ENCODE results near the gene PLN. TPM values are rescaled to one million over a fixed set of nuclear protein-coding genes. Genes with fewer than 3 reads are reported as not detected.

The PLN gene
- total RNA-seq, 1 donor from 2014 or later: not detected

- Mint-ChIP-seq H3K4me1 (ENCODE audit: low read depth) (no peaks in the 10 kb centered on the region), H3K9me3 (no peaks in the 10 kb centered on the region), H3K27me3 (ENCODE audit: low read depth) (no peaks in the 10 kb centered on the region), H3K4me3 (ENCODE audit: low read depth) (no peak overlapping the region), H3K36me3 (ENCODE audit: low read depth) (peaks cover 34% of the 10 kb centered on the region), H3K27ac (no peak overlapping the region)
- no peak for DNase-seq (ENCODE audit: low spot score)
- intact Hi-C loops (cut with micrococcal nuclease): no loop called here
These were observed 41.7 kb downstream of the PLN start for GRCh38 chr6:118589649-118590365.

DNA sequence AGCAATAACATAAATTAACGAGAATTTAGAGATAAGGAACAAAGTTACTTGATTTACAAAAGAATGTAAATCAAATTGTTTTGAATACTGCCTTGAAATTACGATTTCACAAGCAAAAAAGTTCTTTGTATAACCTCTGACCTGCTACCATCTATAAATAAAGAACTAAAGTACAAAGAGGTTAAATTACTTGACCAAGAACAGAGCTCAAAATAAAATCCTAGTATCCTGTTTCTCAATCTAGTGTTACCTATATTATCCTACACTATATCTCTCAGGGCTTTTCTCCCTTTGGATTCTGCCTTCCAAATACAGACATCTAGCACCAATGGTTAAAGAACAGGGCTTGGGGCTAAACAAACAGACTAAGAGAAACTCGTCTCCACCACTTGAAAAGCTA is 43.8 kb downstream of the PLN start:
- DNase-seq (ENCODE audit: low spot score): no peak
- Mint-ChIP-seq H3K4me3 (ENCODE audit: low read depth) (no peak overlapping the region), H3K27me3 (ENCODE audit: low read depth) (no peaks in the 10 kb centered on the region), H3K27ac (no peak overlapping the region), H3K9me3 (no peaks in the 10 kb centered on the region), H3K4me1 (ENCODE audit: low read depth) (peaks cover 2% of the 10 kb centered on the region), H3K36me3 (ENCODE audit: low read depth) (peaks cover 27% of the 10 kb centered on the region)
- intact Hi-C loops (cut with micrococcal nuclease): no loop called here

DNA sequence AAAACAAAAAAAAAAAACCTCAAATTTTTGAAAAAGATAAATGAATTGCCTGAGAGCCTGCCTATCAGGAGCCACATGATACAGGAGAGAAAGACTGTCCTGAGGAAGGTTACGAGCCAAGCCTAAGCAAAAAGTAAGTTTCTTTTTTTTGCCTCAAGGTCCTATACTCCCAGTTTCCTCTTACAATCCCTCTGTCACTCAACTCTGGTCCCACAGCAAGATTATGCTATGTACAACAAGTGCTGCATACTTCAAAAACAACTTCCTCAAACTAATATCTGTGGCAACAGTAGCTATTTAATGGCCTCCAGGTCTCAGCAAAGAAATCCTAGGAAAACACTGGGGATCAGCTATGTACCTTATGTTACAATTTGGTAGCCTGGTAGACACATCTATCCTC is 46.8 kb downstream of the PLN start:
- H3K27me3 Mint-ChIP-seq (ENCODE audit: low read depth): no peaks in the 10 kb centered on the region
- intact Hi-C loops (cut with micrococcal nuclease): no loop called here
- H3K4me3 Mint-ChIP-seq (ENCODE audit: low read depth): no peak overlapping the region
- H3K36me3 Mint-ChIP-seq (ENCODE audit: low read depth): peaks cover 46% of the 10 kb centered on the region
- no peak overlapping the region for H3K27ac Mint-ChIP-seq
- no peak for DNase-seq (ENCODE audit: low spot score)
- peaks cover 12% of the 10 kb centered on the region for H3K4me1 Mint-ChIP-seq (ENCODE audit: low read depth)
- no peaks in the 10 kb centered on the region for H3K9me3 Mint-ChIP-seq

GRCh38 chr6:118596774-118597320 is 48.8 kb downstream of the PLN start:
- Mint-ChIP-seq H3K27ac (no peak overlapping the region), H3K4me1 (ENCODE audit: low read depth) (peaks cover 12% of the 10 kb centered on the region), H3K27me3 (ENCODE audit: low read depth) (no peaks in the 10 kb centered on the region), H3K9me3 (no peaks in the 10 kb centered on the region), H3K36me3 (ENCODE audit: low read depth) (peaks cover 43% of the 10 kb centered on the region), H3K4me3 (ENCODE audit: low read depth) (no peak overlapping the region)
- no peak for DNase-seq (ENCODE audit: low spot score)
- intact Hi-C loops (cut with micrococcal nuclease): no loop called here

DNA sequence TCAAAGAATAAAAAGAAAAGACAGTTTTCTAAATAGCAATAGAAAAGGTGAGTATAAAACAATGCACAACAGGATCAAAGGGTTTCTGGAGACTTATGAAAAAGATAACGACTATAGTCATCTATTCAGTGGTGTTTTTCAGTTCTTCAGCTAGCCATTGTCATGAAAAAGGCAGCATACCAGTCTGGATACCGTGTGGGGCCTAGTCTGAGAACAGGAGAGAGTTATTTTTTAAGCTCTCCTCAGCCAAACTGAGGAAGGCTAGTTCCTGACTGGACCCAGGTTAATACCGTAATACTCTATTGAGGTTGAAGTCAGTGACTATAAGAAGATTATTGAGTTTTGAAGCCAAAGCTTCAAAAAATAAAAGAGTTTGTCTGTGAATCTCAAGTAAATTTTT is 49.5 kb downstream of the PLN start:
- intact Hi-C loops (cut with micrococcal nuclease): no loop called here
- H3K27ac Mint-ChIP-seq: no peak overlapping the region
- H3K4me3 Mint-ChIP-seq (ENCODE audit: low read depth): no peak overlapping the region
- DNase-seq (ENCODE audit: low spot score): no peak
- H3K27me3 Mint-ChIP-seq (ENCODE audit: low read depth): no peaks in the 10 kb centered on the region
- H3K4me1 Mint-ChIP-seq (ENCODE audit: low read depth): peaks cover 12% of the 10 kb centered on the region
- peaks cover 48% of the 10 kb centered on the region for H3K36me3 Mint-ChIP-seq (ENCODE audit: low read depth)
- no peaks in the 10 kb centered on the region for H3K9me3 Mint-ChIP-seq

DNA sequence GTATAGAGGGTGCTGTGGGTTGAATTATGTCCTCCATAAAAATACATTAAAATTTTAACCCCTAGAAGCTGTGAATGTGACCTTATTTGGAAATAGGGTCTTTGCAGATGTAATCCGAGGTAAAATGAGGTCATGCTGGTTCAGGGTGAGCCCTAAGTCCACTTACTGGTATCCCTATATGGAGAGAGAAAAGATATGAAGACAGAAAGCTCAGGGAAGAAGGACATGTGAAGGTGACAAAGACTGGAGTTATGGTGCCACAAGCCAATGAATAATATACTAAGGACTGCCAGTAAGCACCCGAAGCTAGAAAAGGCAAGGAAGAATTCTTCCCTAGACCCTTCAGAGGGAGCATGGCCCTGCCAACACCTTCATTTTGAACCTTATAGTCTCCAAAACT is 50.2 kb downstream of the PLN start:
- intact Hi-C loops (cut with micrococcal nuclease): no loop called here
- no peak for DNase-seq (ENCODE audit: low spot score)
- H3K4me3 Mint-ChIP-seq (ENCODE audit: low read depth): no peak overlapping the region
- peaks cover 12% of the 10 kb centered on the region for H3K4me1 Mint-ChIP-seq (ENCODE audit: low read depth)
- H3K36me3 Mint-ChIP-seq (ENCODE audit: low read depth): peaks cover 53% of the 10 kb centered on the region
- H3K27me3 Mint-ChIP-seq (ENCODE audit: low read depth): no peaks in the 10 kb centered on the region
- H3K9me3 Mint-ChIP-seq: no peaks in the 10 kb centered on the region
- H3K27ac Mint-ChIP-seq: no peak overlapping the region

DNA sequence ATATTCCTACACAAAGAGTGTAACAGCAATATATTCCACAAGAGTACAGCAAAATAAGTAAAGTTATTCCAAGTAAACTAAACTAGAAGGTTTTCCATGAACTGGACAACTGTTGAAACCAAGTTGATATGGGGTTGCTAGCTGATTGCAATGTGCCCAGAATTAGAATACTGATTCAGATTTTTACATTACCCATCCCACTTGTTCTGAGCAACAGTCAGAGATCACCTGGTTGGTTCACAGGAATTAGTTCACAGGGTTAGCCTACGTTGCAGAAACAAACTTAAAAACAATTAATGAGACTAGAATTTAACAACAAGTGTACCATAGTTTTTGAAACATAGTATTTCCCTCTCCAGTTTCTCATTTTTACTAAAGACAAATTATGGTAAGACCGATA is 54.2 kb downstream of the PLN start:
- Mint-ChIP-seq H3K4me1 (ENCODE audit: low read depth) (peaks cover 21% of the 10 kb centered on the region), H3K4me3 (ENCODE audit: low read depth) (no peak overlapping the region), H3K27ac (no peak overlapping the region), H3K36me3 (ENCODE audit: low read depth) (peaks cover 77% of the 10 kb centered on the region), H3K27me3 (ENCODE audit: low read depth) (no peaks in the 10 kb centered on the region), H3K9me3 (no peaks in the 10 kb centered on the region)
- DNase-seq (ENCODE audit: low spot score): no peak
- intact Hi-C loops (cut with micrococcal nuclease): no loop called here

DNA sequence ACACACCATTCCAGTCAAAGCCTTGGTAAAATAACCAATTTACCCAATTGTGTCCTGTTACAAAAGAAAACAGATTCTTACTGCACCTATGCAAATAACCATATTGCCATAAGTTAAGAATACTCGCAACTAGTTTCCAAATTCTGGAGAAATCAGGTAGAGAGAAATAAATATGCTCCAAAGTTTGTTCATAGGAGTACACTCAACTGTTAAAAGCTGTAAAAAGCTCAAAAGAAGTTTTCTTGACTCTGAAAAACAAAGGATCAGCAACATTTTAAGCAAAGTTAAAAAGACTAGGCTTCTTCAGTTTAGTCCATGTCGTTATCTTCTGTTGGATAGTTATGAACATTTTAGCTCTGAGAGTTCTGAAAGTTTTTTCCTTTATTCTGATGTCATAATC is 55.3 kb downstream of the PLN start:
- H3K4me1 Mint-ChIP-seq (ENCODE audit: low read depth): peaks cover 20% of the 10 kb centered on the region
- no peak overlapping the region for H3K27ac Mint-ChIP-seq
- no peaks in the 10 kb centered on the region for H3K9me3 Mint-ChIP-seq
- intact Hi-C loops (cut with micrococcal nuclease): no loop called here
- peaks cover 75% of the 10 kb centered on the region for H3K36me3 Mint-ChIP-seq (ENCODE audit: low read depth)
- no peak for DNase-seq (ENCODE audit: low spot score)
- H3K4me3 Mint-ChIP-seq (ENCODE audit: low read depth): no peak overlapping the region
- H3K27me3 Mint-ChIP-seq (ENCODE audit: low read depth): no peaks in the 10 kb centered on the region

DNA sequence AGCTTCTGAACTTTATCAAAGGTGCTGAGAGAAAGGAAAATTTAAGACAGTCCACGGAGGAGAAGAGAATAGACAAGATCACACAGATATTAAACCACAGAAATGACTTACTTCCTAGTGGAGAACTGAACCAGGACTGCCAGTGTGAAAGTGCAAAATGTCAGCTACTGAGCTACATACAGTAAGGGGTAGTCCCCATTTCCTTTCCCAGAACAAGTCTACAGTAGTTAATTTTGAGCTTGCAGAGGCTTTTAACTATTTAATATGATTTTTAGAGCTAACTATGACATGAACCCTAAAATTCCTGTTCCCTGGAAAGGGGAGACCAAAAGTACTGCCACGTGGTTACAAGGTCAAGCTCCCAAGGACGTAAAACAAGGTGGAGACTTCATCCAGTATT is 58.2 kb downstream of the PLN start:
- H3K4me3 Mint-ChIP-seq (ENCODE audit: low read depth): no peak overlapping the region
- H3K27me3 Mint-ChIP-seq (ENCODE audit: low read depth): no peaks in the 10 kb centered on the region
- H3K4me1 Mint-ChIP-seq (ENCODE audit: low read depth): peaks cover 33% of the 10 kb centered on the region
- intact Hi-C loops (cut with micrococcal nuclease): loop anchor here (5.0 kb wide), 1 partner anchor 49 kb away; no protein-coding TSS in a partner anchor
- no peak for DNase-seq (ENCODE audit: low spot score)
- peaks cover 77% of the 10 kb centered on the region for H3K36me3 Mint-ChIP-seq (ENCODE audit: low read depth)
- H3K9me3 Mint-ChIP-seq: peaks cover 9% of the 10 kb centered on the region
- no peak overlapping the region for H3K27ac Mint-ChIP-seq

GRCh38 chr6:118606858-118607257 is 58.8 kb downstream of the PLN start:
- Mint-ChIP-seq H3K4me1 (ENCODE audit: low read depth) (peaks cover 35% of the 10 kb centered on the region), H3K9me3 (peaks cover 13% of the 10 kb centered on the region), H3K27ac (no peak overlapping the region), H3K27me3 (ENCODE audit: low read depth) (no peaks in the 10 kb centered on the region), H3K4me3 (ENCODE audit: low read depth) (no peak overlapping the region), H3K36me3 (ENCODE audit: low read depth) (peaks cover 80% of the 10 kb centered on the region)
- intact Hi-C loops (cut with micrococcal nuclease): loop anchor here (5.0 kb wide), 1 partner anchor 50 kb away; no protein-coding TSS in a partner anchor
- DNase-seq (ENCODE audit: low spot score): no peak

Other genes starting within 250 kb of the PLN start
- 34.2 and 36.7 TPM in 2 replicates for gene CEP85L, start 103.3 kb downstream of the PLN start, total RNA-seq

Measured in activated T-helper 2 cell treated with anti-CD3 and anti-CD28 coated beads, Interferon-gamma antibody, Interleukin-2, Interleukin-4, amounts not matched to agents 10 μg/mL and 5 μg/mL and 100 μg/mL, durations not matched to agents 14 hours and 24 hours and 36 hours (primary cell).